Parathyroid adenoma (tissue), 2 donors: ENCODE results near the gene TENM4.
"Not testable (repeated sequence)": the region's sequence is repeated elsewhere in the genome, so short reads cannot be mapped to it uniquely, and the experiment has no call there.

Experiments
- H2AFZ ChIP-seq: fragments of 300-600 bp; sonication (generic); one replicate; pipeline ENCODE4 v1.7.0; 2017; ENCODE audit warnings: antibody characterized with exemption, mild to moderate bottlenecking
- H3K27ac ChIP-seq: fragments of 300-600 bp; sonication (generic); one replicate; pipeline ENCODE4 v1.7.0; 2017
- H3K27me3 ChIP-seq: fragments of 300-600 bp; sonication (generic); one replicate; pipeline ENCODE4 v1.7.0; 2017; ENCODE audit warnings: low read length; ENCODE audit not compliant: control insufficient read depth, insufficient read depth
- H3K36me3 ChIP-seq: fragments of 300-600 bp; sonication (generic); one replicate; pipeline ENCODE4 v1.7.0; 2017; ENCODE audit warnings: low read length; ENCODE audit not compliant: control insufficient read depth, insufficient read depth
- H3K4me1 ChIP-seq: fragments of 300-600 bp; sonication (generic); one replicate; pipeline ENCODE4 v1.7.0; 2017; ENCODE audit warnings: control low read depth
- H3K4me2 ChIP-seq: fragments of 300-600 bp; sonication (generic); one replicate; pipeline ENCODE4 v1.7.0; 2017; ENCODE audit warnings: low read length
- H3K4me3 ChIP-seq: fragments of 300-600 bp; sonication (generic); one replicate; pipeline ENCODE4 v1.7.0; 2017; ENCODE audit warnings: low read depth, low read length
- H3K79me2 ChIP-seq: fragments of 300-600 bp; sonication (generic); one replicate; pipeline ENCODE4 v1.7.0; 2017; ENCODE audit warnings: control low read depth
- H3K9ac ChIP-seq: fragments of 300-600 bp; sonication (generic); one replicate; pipeline ENCODE4 v1.7.0; 2017; ENCODE audit warnings: mild to moderate bottlenecking
- H3K9me3 ChIP-seq: fragments of 300-600 bp; sonication (generic); one replicate; pipeline ENCODE4 v1.7.0; 2017; ENCODE audit warnings: low read length; ENCODE audit not compliant: control insufficient read depth
- TF ChIP-seq, protein P1 (sequence below): fragments of 300-600 bp; sonication (generic); IDR thresholded peaks from one replicate; pipeline ENCODE4 v1.7.0; 2017; ENCODE audit warnings: antibody characterized with exemption, mild to moderate bottlenecking
- donor health status: primary hyperparathyroidism.

Gene TENM4

DNA sequence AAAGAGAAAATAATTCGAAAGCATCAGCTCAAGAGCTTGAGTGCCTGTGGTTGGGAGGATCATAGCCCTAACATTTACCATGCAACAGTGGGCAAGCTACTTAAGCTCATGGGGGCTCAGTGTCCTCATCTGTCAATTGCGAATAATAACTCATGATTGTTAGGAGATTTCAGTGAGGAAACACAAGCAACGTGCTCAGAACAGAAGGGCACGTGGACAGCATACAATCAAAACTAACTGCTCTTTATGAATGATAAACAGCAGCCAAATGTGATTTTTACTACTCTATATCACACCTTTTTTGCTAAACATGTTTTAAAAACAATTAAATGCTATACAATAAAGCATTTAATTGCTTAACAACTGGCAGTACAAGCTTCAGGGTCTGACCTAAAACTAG lies 556.1 kb downstream of the TENM4 start:
- H3K4me1 ChIP-seq = peaks cover 2% of the 10 kb centered on the region
- TF ChIP-seq, protein P1, sequence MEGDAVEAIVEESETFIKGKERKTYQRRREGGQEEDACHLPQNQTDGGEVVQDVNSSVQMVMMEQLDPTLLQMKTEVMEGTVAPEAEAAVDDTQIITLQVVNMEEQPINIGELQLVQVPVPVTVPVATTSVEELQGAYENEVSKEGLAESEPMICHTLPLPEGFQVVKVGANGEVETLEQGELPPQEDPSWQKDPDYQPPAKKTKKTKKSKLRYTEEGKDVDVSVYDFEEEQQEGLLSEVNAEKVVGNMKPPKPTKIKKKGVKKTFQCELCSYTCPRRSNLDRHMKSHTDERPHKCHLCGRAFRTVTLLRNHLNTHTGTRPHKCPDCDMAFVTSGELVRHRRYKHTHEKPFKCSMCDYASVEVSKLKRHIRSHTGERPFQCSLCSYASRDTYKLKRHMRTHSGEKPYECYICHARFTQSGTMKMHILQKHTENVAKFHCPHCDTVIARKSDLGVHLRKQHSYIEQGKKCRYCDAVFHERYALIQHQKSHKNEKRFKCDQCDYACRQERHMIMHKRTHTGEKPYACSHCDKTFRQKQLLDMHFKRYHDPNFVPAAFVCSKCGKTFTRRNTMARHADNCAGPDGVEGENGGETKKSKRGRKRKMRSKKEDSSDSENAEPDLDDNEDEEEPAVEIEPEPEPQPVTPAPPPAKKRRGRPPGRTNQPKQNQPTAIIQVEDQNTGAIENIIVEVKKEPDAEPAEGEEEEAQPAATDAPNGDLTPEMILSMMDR = no peak
- no peak overlapping the region for H3K4me3 ChIP-seq
- no peaks in the 10 kb centered on the region for H3K27me3 ChIP-seq
- H3K9ac ChIP-seq = no peak overlapping the region
- no peak overlapping the region for H3K4me2 ChIP-seq
- H3K27ac ChIP-seq = no peak overlapping the region
- no peaks in the 10 kb centered on the region for H3K79me2 ChIP-seq
- no peak overlapping the region for H2AFZ ChIP-seq
- H3K9me3 ChIP-seq = no peaks in the 10 kb centered on the region
- H3K36me3 ChIP-seq = no peaks in the 10 kb centered on the region

DNA sequence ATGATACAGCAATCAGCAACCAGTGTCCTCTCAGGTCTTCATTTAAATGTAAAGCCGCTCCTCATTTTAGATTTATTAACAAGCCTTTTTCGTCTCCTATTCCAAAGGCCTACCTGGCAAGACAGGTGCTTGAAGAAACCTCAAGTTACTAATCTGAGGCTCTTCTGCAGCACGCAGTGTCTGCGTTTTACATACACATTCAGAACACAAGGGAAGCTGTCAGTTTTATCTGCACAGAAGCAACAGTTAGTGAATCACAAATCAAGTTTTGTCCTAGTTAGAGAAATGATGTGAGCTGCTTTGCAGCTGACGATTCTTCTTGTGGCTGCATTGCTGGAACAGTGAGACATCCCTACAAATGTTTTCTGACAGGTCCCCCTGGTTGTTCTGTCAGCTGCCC lies 557.3 kb downstream of the TENM4 start:
- no peak overlapping the region for H2AFZ ChIP-seq
- no peak overlapping the region for H3K4me3 ChIP-seq
- H3K36me3 ChIP-seq = no peaks in the 10 kb centered on the region
- no peaks in the 10 kb centered on the region for H3K27me3 ChIP-seq
- no peak overlapping the region for H3K9ac ChIP-seq
- H3K4me1 ChIP-seq = peaks cover 2% of the 10 kb centered on the region
- TF ChIP-seq, protein P1 = no peak
- no peak overlapping the region for H3K27ac ChIP-seq
- H3K9me3 ChIP-seq = no peaks in the 10 kb centered on the region
- H3K4me2 ChIP-seq = no peak overlapping the region
- H3K79me2 ChIP-seq = no peaks in the 10 kb centered on the region

DNA sequence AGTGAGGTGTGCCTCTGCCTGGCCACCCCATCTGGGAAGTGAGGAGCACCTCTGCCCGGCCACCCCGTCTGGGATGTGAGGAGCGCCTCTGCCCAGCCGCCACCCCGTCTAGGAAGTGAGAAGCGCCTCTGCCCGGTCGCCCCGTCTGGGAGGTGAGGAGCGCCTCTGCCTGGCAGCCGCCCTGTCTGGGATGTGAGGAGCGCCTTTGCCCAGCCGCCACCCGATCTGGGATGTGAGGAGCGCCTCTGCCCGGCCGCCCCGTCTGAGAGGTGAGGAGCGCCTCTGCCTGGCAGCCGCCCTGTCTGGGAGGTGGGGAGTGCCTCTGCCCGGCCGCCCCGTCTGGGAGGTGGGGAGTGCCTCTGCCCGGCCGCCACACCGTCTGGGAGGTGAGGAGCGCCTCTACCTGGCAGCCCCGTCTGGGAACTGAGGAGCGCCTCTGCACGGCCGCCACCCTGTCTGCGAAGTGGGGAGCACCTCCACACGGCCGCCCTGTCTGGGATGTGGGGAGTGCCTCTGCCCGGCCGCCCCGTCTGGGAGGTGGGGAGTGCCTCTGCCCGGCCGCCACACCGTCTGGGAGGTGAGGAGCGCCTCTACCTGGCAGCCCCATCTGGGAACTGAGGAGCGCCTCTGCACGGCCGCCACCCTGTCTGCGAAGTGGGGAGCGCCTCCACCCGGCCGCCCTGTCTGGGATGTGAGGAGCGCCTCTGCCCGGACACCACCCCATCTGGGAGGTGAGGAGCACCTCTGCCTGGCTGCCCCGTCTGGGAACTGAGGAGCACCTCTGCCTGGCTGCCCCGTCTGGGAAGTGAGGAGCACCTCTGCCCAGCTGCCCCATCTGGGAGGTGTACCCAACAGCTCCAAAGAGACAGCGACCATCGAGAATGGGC lies 561.5 kb downstream of the TENM4 start:
- not testable (repeated sequence) for H3K4me1 ChIP-seq, H3K27ac ChIP-seq, H3K9me3 ChIP-seq, H3K4me2 ChIP-seq, H2AFZ ChIP-seq, H3K4me3 ChIP-seq, H3K36me3 ChIP-seq, H3K79me2 ChIP-seq, H3K9ac ChIP-seq, H3K27me3 ChIP-seq

DNA sequence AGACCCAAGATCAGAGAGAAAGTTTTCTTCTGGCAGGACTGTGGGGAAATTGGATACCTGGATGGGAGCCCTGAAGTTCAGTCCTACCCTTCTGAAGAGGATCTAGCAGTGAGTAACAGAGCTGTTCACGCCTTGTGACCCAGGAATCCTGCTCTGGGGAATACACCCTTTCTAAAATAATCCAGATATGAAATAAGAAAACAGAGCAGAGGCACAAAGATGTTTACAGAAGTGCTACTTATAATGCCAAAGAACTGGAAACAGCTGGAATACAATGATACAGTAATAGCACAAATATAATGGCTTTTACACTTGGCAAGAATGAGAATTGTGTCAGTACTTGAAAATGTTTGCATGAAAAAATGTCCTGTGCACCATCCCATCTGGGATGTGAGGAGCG lies 562.2 kb downstream of the TENM4 start:
- Histone ChIP-seq H3K36me3 (no peaks in the 10 kb centered on the region), H3K9ac (no peak overlapping the region), H3K27me3 (no peaks in the 10 kb centered on the region), H3K4me2 (no peak overlapping the region), H3K4me1 (no peaks in the 10 kb centered on the region), H3K27ac (no peak overlapping the region), H3K9me3 (no peaks in the 10 kb centered on the region), H3K4me3 (no peak overlapping the region), H3K79me2 (no peaks in the 10 kb centered on the region), H2AFZ (no peak overlapping the region)
- TF ChIP-seq, protein P1 = no peak

DNA sequence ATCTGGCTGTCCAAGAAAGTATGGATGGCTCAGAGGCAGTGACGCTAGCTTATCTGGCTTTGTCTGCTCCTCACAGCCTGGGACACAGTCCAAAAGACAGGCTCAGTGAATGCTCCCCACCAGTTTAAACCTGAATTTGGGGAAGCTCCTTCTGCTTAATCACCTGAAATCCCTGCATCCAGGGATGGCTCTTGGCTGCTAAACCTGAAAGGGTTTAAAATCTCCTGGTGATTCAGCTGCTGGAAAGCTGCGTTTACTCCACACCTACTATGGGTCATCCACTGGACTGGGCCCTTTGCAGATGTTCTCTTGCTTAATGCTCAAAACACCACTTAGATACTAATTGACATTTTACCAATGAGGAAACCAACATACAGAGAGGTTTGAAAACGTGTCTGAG lies 564.2 kb downstream of the TENM4 start:
- Histone ChIP-seq H3K27me3 (no peaks in the 10 kb centered on the region), H2AFZ (no peak overlapping the region), H3K4me1 (no peaks in the 10 kb centered on the region), H3K4me2 (no peak overlapping the region), H3K4me3 (no peak overlapping the region), H3K27ac (no peak overlapping the region), H3K79me2 (no peaks in the 10 kb centered on the region), H3K36me3 (no peaks in the 10 kb centered on the region), H3K9me3 (no peaks in the 10 kb centered on the region), H3K9ac (no peak overlapping the region)
- TF ChIP-seq, protein P1 = no peak
